GM12878 (cell line): ENCODE data around the gene DMWD. TPM values are rescaled to one million over a fixed set of nuclear protein-coding genes. Genes with fewer than 3 reads are reported as not detected.

Source experiments
- ATF2 ChIP-seq: IDR thresholded peaks from 2 replicates; pipeline ENCODE4 v1.6.1; 2012; ENCODE audit warnings: low read length, inconsistent platforms
- BHLHE40 ChIP-seq, 2 experiments: fragments of 450-650 bp in 1 of 2; IDR thresholded peaks; 2 replicates each; pipeline ENCODE4 v1.6.1; 2011 to 2017; ENCODE audit warnings: low read depth in 2 of 2, borderline replicate concordance in 1 of 2, improper control_type of control experiment in 1 of 2, low read length in 1 of 2, mild to moderate bottlenecking in 1 of 2
- CBX5 ChIP-seq: sonication (generic); IDR thresholded peaks from 2 replicates; pipeline ENCODE4 v1.6.1; 2016; ENCODE audit warnings: low read depth, moderate library complexity, mild to moderate bottlenecking, inconsistent platforms
- DPF2 ChIP-seq: fragments of 450-650 bp; IDR thresholded peaks from 2 replicates; pipeline ENCODE4 v1.6.1; 2017; ENCODE audit warnings: mild to moderate bottlenecking
- FOS ChIP-seq: IDR thresholded peaks from 3 replicates; pipeline ENCODE4 v1.6.1; 2011; ENCODE audit warnings: borderline replicate concordance; ENCODE audit not compliant: insufficient read length; ENCODE audit errors: extremely low read depth
- GATAD2B ChIP-seq: fragments of 450-650 bp; conservative IDR thresholded peaks from 2 replicates; pipeline ENCODE4 v1.6.1; 2017; ENCODE audit warnings: low read depth, mild to moderate bottlenecking, moderate library complexity
- HDAC6 ChIP-seq: fragments of 200-600 bp; sonication (generic); IDR thresholded peaks from one replicate; pipeline ENCODE4 v1.8.0; 2017; ENCODE audit warnings: antibody characterized with exemption; ENCODE audit not compliant: unreplicated experiment
- IKZF1 ChIP-seq: fragments of 450-650 bp; conservative IDR thresholded peaks from 2 replicates; pipeline ENCODE4 v1.6.1; 2017; ENCODE audit warnings: antibody characterized with exemption, mild to moderate bottlenecking
- LARP7 ChIP-seq: fragments of 450-650 bp; IDR thresholded peaks from 2 replicates; pipeline ENCODE4 v1.6.1; 2017; ENCODE audit warnings: mild to moderate bottlenecking
- NR2F1 ChIP-seq: fragments of 450-650 bp; conservative IDR thresholded peaks from 2 replicates; pipeline ENCODE4 v1.6.1; 2017; ENCODE audit warnings: mild to moderate bottlenecking
- NRF1 ChIP-seq: conservative IDR thresholded peaks from 2 replicates; pipeline ENCODE4 v1.6.1; 2011; ENCODE audit warnings: mild to moderate bottlenecking, low read depth, low read length, improper control_type of control experiment
- POLR2AphosphoS5 ChIP-seq: IDR thresholded peaks from 2 replicates; pipeline ENCODE4 v1.6.1; 2011; ENCODE audit warnings: mild to moderate bottlenecking, low read length, inconsistent platforms
- SMC3 ChIP-seq: IDR thresholded peaks from 2 replicates; pipeline ENCODE4 v1.6.1; 2011; ENCODE audit warnings: low read length, improper control_type of control experiment, borderline replicate concordance
- STAT1 ChIP-seq: fragments of 450-650 bp; conservative IDR thresholded peaks from 2 replicates; pipeline ENCODE4 v1.6.1; 2014; ENCODE audit warnings: antibody characterized with exemption, mild to moderate bottlenecking
- SUPT20H ChIP-seq: IDR thresholded peaks from 2 replicates; pipeline ENCODE4 v1.6.1; 2011; ENCODE audit warnings: low read depth, mild to moderate bottlenecking, low read length, moderate library complexity, borderline replicate concordance; ENCODE audit not compliant: control insufficient read depth
- TCF12 ChIP-seq: IDR thresholded peaks from 2 replicates; pipeline ENCODE4 v1.6.1; 2011; ENCODE audit warnings: low read depth, mild to moderate bottlenecking, low read length
- ZBED1 ChIP-seq: IDR thresholded peaks from 2 replicates; pipeline ENCODE4 v1.6.1; 2016; ENCODE audit warnings: borderline replicate concordance
- polyA plus RNA-seq, 11 experiments: library from polyadenylated mRNA; depleted of rRNA in 4 of 11; unstranded in 6 of 11; stranded (reverse) in 5 of 11; fragments of >200 nt; fragmentation: Nextera tagmentation in 4 of 11; fragmentation: Illumina TruSeq in 1 of 11; extraction: Ambion mirVana in 4 of 11; extraction: Trizol in 1 of 11; gene quantifications; 1 replicate in 1 of 11; 2 replicates in 10 of 11; pipeline versions ENCODE4 v1.2.1 to v1.2.3, GENCODE V29; 2011 to 2016; ENCODE audit warnings: inconsistent platforms in 2 of 11, missing spikeins in 2 of 11, low read depth in 1 of 11
- total RNA-seq, 4 experiments: library from RNA; depleted of rRNA in 3 of 4; stranded (reverse); fragments of >200 nt in 3 of 4; fragmentation: Illumina TruSeq in 1 of 4; extraction: Trizol in 1 of 4; gene quantifications; 2 replicates each; pipeline versions ENCODE4 v1.2.1 to v1.2.3, GENCODE V29; 2013 to 2021
- TF ChIP-seq, protein P1 (sequence below): fragments of 450-650 bp; IDR thresholded peaks from 2 replicates; pipeline ENCODE4 v1.6.1; 2017; ENCODE audit warnings: mild to moderate bottlenecking, moderate library complexity
- TF ChIP-seq, protein P2 (sequence below): fragments of 450-650 bp; IDR thresholded peaks from 2 replicates; pipeline ENCODE4 v1.6.1; 2016; ENCODE audit warnings: mild to moderate bottlenecking
- TF ChIP-seq, protein P3 (sequence below): fragments of 150-350 bp; IDR thresholded peaks from 2 replicates; pipeline ENCODE4 v1.6.1; 2016; ENCODE audit warnings: low read depth, low read length

DMWD gene
- total and polyA plus RNA-seq, 10 of the 15 experiments (the other 5 are each of a cell fraction or from before 2014, with no cell fraction given), result 3.5 to 56.0 (median 11.6) TPM

GRCh38 chr19:45767881-45768654 lies 24.6 kb downstream of the DMWD start (continued):
- no peak for TF ChIP-seq POLR2AphosphoS5
- TF ChIP-seq, protein P1, sequence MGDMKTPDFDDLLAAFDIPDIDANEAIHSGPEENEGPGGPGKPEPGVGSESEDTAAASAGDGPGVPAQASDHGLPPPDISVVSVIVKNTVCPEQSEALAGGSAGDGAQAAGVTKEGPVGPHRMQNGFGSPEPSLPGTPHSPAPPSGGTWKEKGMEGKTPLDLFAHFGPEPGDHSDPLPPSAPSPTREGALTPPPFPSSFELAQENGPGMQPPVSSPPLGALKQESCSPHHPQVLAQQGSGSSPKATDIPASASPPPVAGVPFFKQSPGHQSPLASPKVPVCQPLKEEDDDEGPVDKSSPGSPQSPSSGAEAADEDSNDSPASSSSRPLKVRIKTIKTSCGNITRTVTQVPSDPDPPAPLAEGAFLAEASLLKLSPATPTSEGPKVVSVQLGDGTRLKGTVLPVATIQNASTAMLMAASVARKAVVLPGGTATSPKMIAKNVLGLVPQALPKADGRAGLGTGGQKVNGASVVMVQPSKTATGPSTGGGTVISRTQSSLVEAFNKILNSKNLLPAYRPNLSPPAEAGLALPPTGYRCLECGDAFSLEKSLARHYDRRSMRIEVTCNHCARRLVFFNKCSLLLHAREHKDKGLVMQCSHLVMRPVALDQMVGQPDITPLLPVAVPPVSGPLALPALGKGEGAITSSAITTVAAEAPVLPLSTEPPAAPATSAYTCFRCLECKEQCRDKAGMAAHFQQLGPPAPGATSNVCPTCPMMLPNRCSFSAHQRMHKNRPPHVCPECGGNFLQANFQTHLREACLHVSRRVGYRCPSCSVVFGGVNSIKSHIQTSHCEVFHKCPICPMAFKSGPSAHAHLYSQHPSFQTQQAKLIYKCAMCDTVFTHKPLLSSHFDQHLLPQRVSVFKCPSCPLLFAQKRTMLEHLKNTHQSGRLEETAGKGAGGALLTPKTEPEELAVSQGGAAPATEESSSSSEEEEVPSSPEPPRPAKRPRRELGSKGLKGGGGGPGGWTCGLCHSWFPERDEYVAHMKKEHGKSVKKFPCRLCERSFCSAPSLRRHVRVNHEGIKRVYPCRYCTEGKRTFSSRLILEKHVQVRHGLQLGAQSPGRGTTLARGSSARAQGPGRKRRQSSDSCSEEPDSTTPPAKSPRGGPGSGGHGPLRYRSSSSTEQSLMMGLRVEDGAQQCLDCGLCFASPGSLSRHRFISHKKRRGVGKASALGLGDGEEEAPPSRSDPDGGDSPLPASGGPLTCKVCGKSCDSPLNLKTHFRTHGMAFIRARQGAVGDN, result peak; percentile 40; the same call in 1 of the 2 replicates
- TF ChIP-seq ZBED1, result no peak
- TF ChIP-seq STAT1, result no peak
- peak; percentile 40 for TF ChIP-seq NR2F1
- peak; percentile 39 for TF ChIP-seq IKZF1
- TF ChIP-seq, protein P2, sequence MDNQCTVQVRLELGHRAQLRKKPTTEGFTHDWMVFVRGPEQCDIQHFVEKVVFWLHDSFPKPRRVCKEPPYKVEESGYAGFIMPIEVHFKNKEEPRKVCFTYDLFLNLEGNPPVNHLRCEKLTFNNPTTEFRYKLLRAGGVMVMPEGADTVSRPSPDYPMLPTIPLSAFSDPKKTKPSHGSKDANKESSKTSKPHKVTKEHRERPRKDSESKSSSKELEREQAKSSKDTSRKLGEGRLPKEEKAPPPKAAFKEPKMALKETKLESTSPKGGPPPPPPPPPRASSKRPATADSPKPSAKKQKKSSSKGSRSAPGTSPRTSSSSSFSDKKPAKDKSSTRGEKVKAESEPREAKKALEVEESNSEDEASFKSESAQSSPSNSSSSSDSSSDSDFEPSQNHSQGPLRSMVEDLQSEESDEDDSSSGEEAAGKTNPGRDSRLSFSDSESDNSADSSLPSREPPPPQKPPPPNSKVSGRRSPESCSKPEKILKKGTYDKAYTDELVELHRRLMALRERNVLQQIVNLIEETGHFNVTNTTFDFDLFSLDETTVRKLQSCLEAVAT, result no peak
- peak in 1 of 2 experiments; percentile 59; a peak in 2 of 4 replicates for TF ChIP-seq BHLHE40 (IDR thresholded peaks at IDR 0.05; ENCODE audit: borderline replicate concordance in 1 of 2, low read depth in 2 of 2, low read length in 1 of 2)
- 0 out of 2 replicates have a peak, but pooled peaks have one; percentile 6 for TF ChIP-seq SMC3
- TF ChIP-seq CBX5, result no peak
- peak; percentile 91 for TF ChIP-seq HDAC6
- no peak for TF ChIP-seq FOS
- peak; percentile 76 for TF ChIP-seq LARP7
- TF ChIP-seq, protein P3, sequence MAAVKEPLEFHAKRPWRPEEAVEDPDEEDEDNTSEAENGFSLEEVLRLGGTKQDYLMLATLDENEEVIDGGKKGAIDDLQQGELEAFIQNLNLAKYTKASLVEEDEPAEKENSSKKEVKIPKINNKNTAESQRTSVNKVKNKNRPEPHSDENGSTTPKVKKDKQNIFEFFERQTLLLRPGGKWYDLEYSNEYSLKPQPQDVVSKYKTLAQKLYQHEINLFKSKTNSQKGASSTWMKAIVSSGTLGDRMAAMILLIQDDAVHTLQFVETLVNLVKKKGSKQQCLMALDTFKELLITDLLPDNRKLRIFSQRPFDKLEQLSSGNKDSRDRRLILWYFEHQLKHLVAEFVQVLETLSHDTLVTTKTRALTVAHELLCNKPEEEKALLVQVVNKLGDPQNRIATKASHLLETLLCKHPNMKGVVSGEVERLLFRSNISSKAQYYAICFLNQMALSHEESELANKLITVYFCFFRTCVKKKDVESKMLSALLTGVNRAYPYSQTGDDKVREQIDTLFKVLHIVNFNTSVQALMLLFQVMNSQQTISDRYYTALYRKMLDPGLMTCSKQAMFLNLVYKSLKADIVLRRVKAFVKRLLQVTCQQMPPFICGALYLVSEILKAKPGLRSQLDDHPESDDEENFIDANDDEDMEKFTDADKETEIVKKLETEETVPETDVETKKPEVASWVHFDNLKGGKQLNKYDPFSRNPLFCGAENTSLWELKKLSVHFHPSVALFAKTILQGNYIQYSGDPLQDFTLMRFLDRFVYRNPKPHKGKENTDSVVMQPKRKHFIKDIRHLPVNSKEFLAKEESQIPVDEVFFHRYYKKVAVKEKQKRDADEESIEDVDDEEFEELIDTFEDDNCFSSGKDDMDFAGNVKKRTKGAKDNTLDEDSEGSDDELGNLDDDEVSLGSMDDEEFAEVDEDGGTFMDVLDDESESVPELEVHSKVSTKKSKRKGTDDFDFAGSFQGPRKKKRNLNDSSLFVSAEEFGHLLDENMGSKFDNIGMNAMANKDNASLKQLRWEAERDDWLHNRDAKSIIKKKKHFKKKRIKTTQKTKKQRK, result no peak
- TF ChIP-seq GATAD2B, result peak; percentile 69; the same call in 1 of the 2 replicates
- no peak for TF ChIP-seq SUPT20H
- TF ChIP-seq NRF1, result 0 out of 2 replicates have a peak, but pooled peaks have one; percentile 1
- TF ChIP-seq TCF12, result peak; percentile 37; the same call in 1 of the 2 replicates
- peak; percentile 81 for TF ChIP-seq DPF2
- TF ChIP-seq ATF2, result no peak
